ENCODE measurements around the gene CATSPER3. TPM values are rescaled to one million over a fixed set of nuclear protein-coding genes. Genes with fewer than 3 reads are reported as not detected.
A peak's percentile ranks its signal among the peaks of the same experiment; 100 is the strongest.

CATSPER3 gene
- total RNA-seq, 1 donor from 2014 or later: 1.1 TPM

- ATAC-seq (no peak), DNase-seq (ENCODE audit: missing footprints) (no peak)
- intact Hi-C loops (cut with DNase I): no loop called here
These were observed 58.3 kb downstream of the CATSPER3 start for GRCh38 chr5:135025730-135026644.

- DNase-seq (ENCODE audit: missing footprints): no peak
- intact Hi-C loops (cut with DNase I): no loop called here
- no peak for ATAC-seq
These were observed 59.0 kb downstream of the CATSPER3 start for GRCh38 chr5:135026645-135027265.

GRCh38 chr5:135027266-135027696 is 59.6 kb downstream of the CATSPER3 start:
- DNase-seq (ENCODE audit: missing footprints) (no peak), ATAC-seq (no peak)
- intact Hi-C loops (cut with DNase I): no loop called here

GRCh38 chr5:135027697-135028615 is 60.2 kb downstream of the CATSPER3 start:
- intact Hi-C loops (cut with DNase I): no loop called here
- no peak for ATAC-seq
- peak; percentile 60 for DNase-seq (ENCODE audit: missing footprints)

GRCh38 chr5:135028791-135029476 is 61.2 kb downstream of the CATSPER3 start:
- intact Hi-C loops (cut with DNase I): no loop called here
- ATAC-seq (no peak), DNase-seq (ENCODE audit: missing footprints) (no peak)

GRCh38 chr5:135029477-135030122 is 61.9 kb downstream of the CATSPER3 start:
- DNase-seq (ENCODE audit: missing footprints) (no peak), ATAC-seq (no peak)
- intact Hi-C loops (cut with DNase I): loop anchor here (10.0 kb wide), 1 partner anchor 305 kb away; no protein-coding TSS in a partner anchor

- intact Hi-C loops (cut with DNase I): loop anchor here (10.0 kb wide), 1 partner anchor 304 kb away; no protein-coding TSS in a partner anchor
- no peak for ATAC-seq
- peak; percentile 71 for DNase-seq (ENCODE audit: missing footprints)
These were observed 62.6 kb downstream of the CATSPER3 start for GRCh38 chr5:135030123-135030955.

GRCh38 chr5:135030956-135031812 is 63.5 kb downstream of the CATSPER3 start:
- DNase-seq (ENCODE audit: missing footprints): peak; percentile 57
- intact Hi-C loops (cut with DNase I): loop anchor here (10.0 kb wide), 1 partner anchor 304 kb away; no protein-coding TSS in a partner anchor
- ATAC-seq: no peak

- ATAC-seq: no peak
- intact Hi-C loops (cut with DNase I): loop anchor here (10.0 kb wide), 1 partner anchor 303 kb away; no protein-coding TSS in a partner anchor
- no peak for DNase-seq (ENCODE audit: missing footprints)
These were observed 64.3 kb downstream of the CATSPER3 start for GRCh38 chr5:135031813-135032694.

- ATAC-seq (no peak), DNase-seq (ENCODE audit: missing footprints) (no peak)
- intact Hi-C loops (cut with DNase I): loop anchor here (10.0 kb wide), 1 partner anchor 302 kb away; no protein-coding TSS in a partner anchor
These were observed 64.9 kb downstream of the CATSPER3 start for GRCh38 chr5:135032695-135032998.

GRCh38 chr5:135032999-135033861 is 65.5 kb downstream of the CATSPER3 start:
- DNase-seq (ENCODE audit: missing footprints) (peak; percentile 70), ATAC-seq (no peak)
- intact Hi-C loops (cut with DNase I): loop anchor here (10.0 kb wide), 1 partner anchor 302 kb away; no protein-coding TSS in a partner anchor

GRCh38 chr5:135033901-135034235 is 66.2 kb downstream of the CATSPER3 start, which contains the start of gene PITX1:
TSS of gene PITX1 (minus strand) at chr5:135034228. CDS start at chr5:135033881, 347 bp downstream.
- ATAC-seq (no peak), DNase-seq (ENCODE audit: missing footprints) (no peak)
- intact Hi-C loops (cut with DNase I): loop anchor here (10.0 kb wide), 1 partner anchor 301 kb away; no protein-coding TSS in a partner anchor

- ATAC-seq (no peak), DNase-seq (ENCODE audit: missing footprints) (no peak)
- intact Hi-C loops (cut with DNase I): loop anchor here (10.0 kb wide), 1 partner anchor 300 kb away; no protein-coding TSS in a partner anchor
These were observed 66.7 kb downstream of the CATSPER3 start for GRCh38 chr5:135034236-135034962.

Measured in Right ventricle myocardium inferior (tissue), 1 donor.